Fibroblast of the aortic adventitia (primary cell): ENCODE data around the gene DGCR8. TPM values are rescaled to one million over a fixed set of nuclear protein-coding genes. Genes with fewer than 3 reads are reported as not detected.
A peak's percentile ranks its signal among the peaks of the same experiment; 100 is the strongest.

Experiments
- DNase-seq: peaks from one replicate; pipeline ENCODE4 v3.0.0-alpha.2; 2010; ENCODE audit warnings: low read depth
- H3K4me3 ChIP-seq: 2 replicates; pipeline ENCODE4 v1.5.1; 2011; ENCODE audit warnings: low read depth, mild to moderate bottlenecking, control low read depth, low read length, moderate library complexity
- total RNA-seq: library from RNA; depleted of rRNA; stranded (reverse); fragments of >200 nt; gene quantifications from 2 replicates; pipeline ENCODE4 v1.2.3, GENCODE V29; 2012; ENCODE audit warnings: low replicate concordance
- TF ChIP-seq, protein P1 (sequence below): IDR thresholded peaks from 2 replicates; pipeline ENCODE4 v1.5.1; 2011; ENCODE audit warnings: mild to moderate bottlenecking, low read length, control low read depth, inconsistent platforms; ENCODE audit not compliant: insufficient read depth

Gene DGCR8
- total RNA-seq, 1 donor: 22.0 TPM

DNA sequence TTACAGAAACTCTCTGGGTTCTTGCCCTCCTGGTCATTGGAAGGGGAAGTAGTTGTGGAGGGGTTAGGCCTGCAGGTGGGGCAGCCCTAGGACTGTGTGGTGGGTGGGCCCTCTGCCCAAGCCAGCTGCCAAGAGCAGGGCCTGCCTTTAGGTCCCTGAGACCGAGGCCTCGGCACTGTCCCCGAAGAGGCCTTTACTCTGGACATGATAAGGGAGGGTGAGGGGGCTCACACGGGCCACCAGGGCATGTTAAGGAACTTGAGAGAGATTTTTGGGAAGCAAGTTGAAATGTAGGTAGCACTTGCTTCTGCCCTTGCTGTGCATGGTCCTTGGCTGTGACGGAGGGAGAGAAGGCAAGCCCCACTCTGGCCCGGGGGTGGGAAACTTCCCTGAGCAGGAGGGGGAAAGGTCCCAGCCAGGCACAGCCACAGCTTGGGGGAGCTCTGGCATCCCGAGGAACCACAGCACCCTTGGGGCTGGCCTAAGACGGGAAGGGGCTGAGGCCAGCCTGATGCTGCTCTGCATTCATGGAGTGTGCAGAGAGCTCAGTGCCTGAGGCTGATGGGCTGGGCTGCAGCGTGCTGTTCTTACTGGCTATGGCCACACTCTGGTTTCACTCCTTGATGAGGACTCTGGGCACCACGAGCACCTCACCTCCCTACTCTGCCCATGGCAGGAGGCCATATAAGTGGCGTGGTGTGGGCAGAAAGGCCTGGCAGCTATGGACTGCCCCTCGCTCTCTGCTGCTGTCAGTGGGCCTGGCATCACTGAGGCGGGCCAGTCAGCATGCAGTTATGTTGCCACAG is 28.1 kb downstream of the DGCR8 start:
- H3K4me3 ChIP-seq: no peak overlapping the region
- TF ChIP-seq, protein P1, sequence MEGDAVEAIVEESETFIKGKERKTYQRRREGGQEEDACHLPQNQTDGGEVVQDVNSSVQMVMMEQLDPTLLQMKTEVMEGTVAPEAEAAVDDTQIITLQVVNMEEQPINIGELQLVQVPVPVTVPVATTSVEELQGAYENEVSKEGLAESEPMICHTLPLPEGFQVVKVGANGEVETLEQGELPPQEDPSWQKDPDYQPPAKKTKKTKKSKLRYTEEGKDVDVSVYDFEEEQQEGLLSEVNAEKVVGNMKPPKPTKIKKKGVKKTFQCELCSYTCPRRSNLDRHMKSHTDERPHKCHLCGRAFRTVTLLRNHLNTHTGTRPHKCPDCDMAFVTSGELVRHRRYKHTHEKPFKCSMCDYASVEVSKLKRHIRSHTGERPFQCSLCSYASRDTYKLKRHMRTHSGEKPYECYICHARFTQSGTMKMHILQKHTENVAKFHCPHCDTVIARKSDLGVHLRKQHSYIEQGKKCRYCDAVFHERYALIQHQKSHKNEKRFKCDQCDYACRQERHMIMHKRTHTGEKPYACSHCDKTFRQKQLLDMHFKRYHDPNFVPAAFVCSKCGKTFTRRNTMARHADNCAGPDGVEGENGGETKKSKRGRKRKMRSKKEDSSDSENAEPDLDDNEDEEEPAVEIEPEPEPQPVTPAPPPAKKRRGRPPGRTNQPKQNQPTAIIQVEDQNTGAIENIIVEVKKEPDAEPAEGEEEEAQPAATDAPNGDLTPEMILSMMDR: no peak
- no peak for DNase-seq

DNA sequence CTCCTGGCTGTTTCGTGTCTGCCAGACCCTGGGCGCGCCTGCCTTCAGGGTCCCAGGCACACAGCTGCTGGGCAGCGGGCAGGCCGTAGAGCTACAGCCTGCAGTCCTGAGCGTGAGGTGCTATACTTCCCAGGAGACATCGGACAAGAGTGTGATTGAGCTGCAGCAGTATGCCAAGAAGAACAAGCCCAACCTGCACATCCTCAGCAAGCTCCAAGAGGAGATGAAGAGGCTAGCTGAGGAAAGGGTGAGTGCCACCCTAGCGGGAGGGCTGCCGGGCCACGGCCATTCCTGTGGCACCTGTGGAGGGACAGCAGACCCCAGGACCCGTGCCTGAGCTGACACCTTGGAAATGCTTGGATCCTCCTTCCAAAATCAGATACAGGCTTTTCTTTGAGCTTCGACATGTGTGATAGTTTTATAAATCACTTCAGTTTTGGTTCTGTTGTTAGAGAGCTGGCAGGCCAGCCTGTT is 28.8 kb downstream of the DGCR8 start:
- TF ChIP-seq, protein P1: no peak
- DNase-seq: no peak
- H3K4me3 ChIP-seq: no peak overlapping the region

DNA sequence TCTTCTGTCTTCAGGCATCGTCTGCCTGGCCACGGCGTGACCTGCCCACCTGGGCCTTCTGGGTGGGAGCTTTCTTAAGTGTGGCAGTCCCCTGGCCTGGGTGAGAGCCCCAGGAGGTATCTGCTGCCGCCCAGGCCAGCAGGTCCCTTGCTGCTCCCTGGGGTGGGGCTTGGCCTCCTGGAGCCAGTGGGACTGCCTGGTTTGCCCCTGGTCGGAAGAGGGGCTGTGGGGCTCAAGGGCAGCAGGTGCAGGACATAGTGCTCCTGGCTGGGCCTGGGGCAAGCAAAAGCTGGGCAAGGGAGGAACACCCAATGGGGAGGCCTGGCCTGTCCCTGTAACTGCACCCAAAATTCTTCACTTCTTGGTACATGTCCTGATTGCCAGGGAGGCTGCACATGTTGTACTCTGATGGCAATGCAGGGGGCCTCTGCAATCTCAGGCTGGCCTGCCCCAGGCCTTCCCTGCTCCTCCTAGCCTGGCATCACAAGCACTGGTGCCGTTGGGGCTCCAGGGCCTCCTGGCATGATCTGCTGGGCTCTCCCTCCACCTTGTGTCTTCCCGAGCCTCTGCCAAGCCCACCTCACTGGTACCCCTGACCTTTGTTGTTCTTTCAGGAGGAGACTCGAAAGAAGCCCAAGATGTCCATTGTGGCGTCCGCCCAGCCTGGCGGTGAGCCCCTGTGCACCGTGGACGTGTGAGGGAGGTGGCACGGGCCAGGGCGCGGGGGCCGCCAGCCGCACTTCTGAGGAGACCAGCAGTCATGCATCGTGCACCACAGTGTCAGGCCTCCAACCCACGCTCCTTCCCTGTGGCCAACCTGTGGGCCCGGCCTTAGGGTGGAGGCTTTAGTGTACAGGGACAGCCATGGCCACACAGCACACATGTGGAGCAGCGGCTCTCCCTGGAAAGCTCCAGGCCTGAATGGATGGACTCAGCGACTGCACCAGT is 29.6 kb downstream of the DGCR8 start:
- TF ChIP-seq, protein P1: no peak
- no peak for DNase-seq
- H3K4me3 ChIP-seq: no peak overlapping the region

DNA sequence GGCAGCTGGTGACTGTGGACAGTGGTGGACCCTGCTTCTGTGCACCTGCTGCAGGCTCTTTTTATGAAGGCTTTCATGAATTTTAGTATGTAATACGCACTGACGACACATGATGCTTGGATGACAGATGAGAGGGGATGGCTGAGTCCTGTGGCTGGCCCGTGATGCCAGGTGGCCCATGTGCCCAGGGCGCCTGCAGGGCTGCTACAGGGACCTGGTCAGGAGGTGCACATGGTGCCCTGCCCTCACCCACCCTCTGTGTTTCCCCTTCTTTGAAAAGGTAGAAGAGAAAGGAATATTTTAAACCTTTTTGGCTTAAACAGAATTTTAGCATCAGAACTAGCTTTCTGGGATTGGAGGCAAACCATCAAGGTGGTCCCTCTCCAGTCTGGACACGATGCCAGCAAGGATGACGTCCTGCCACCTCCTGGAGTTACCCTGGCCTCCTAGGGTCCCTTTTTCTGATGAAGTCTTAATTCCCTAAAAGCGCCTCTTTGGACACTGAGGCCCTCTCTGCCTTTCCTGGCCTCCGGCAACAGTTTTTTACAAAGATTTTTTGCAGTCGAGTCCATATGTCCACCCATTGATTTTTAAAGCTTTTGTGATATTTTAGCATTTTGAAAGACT is 30.4 kb downstream of the DGCR8 start:
- TF ChIP-seq, protein P1: no peak
- no peak for DNase-seq
- no peak overlapping the region for H3K4me3 ChIP-seq

DNA sequence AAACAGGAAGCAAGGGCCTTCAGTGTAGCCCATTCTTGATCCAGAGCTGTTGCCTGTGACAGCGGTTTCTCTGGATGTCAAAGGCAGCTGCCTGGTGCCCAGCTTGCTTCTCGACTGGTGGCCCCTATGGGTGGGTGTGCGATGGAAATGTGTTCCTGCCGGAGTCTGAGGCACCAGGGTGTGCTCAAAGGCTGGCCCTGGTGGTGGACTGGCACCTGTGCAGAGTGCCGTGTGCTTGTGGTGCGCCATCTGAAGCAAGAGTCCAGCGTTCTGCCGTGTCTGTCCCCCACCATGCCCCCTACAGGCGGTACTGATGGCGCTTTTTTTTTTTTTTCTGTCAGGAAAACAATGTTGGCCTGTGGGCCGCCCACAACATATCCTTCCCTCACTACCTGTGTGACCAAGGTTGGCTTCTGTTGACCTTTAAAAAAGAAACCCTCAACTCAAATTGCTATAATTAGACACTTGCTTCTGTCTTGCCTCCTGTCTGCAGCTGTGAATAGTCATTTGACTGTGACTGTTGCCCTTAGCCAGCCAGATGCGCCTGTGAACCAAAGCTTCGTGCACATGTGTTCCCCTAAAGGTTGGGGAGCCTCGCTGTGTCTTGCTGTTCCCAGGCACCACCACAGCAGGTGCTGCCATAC is 31.1 kb downstream of the DGCR8 start:
- DNase-seq: no peak
- TF ChIP-seq, protein P1: peak; percentile 34
- H3K4me3 ChIP-seq: no peak overlapping the region
